GM19452 (cell line): ENCODE data around the gene EGF.
A peak's percentile ranks its signal among the peaks of the same experiment; 100 is the strongest.
"Not testable (repeated sequence)": the region's sequence is repeated elsewhere in the genome, so short reads cannot be mapped to it uniquely, and the experiment has no call there.

ENCODE experiments used
- ATAC-seq: cut with Tn5 transposase; IDR thresholded peaks from one replicate; pipeline ENCODE4 v1.9.1; 2021; ENCODE audit not compliant: unreplicated experiment

The EGF gene

DNA sequence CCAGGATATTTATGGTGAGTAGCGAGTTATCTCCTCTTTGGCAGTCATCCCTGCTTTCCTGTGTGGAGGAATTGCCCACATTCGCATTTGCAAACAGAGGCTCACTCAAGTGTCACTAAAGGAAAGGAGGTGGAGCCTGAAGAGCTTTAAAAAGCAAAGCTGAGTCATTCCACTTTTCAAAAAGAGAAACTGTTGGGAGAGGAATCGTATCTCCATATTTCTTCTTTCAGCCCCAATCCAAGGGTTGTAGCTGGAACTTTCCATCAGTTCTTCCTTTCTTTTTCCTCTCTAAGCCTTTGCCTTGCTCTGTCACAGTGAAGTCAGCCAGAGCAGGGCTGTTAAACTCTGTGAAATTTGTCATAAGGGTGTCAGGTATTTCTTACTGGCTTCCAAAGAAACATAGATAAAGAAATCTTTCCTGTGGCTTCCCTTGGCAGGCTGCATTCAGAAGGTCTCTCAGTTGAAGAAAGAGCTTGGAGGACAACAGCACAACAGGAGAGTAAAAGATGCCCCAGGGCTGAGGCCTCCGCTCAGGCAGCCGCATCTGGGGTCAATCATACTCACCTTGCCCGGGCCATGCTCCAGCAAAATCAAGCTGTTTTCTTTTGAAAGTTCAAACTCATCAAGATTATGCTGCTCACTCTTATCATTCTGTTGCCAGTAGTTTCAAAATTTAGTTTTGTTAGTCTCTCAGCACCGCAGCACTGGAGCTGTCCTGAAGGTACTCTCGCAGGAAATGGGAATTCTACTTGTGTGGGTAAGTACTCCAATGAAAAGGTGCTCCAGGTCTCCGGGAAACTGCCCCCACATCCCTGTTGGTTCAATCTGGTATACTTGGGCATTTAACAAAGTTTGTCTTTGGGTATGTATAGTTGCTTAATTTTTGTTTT, at the start of gene EGF:
Gene EGF, plus strand, starts transcription at position 178 of the 890 bp plus-strand sequence. Its CDS starts 453 bp downstream, at position 631.
- no peak for ATAC-seq

DNA sequence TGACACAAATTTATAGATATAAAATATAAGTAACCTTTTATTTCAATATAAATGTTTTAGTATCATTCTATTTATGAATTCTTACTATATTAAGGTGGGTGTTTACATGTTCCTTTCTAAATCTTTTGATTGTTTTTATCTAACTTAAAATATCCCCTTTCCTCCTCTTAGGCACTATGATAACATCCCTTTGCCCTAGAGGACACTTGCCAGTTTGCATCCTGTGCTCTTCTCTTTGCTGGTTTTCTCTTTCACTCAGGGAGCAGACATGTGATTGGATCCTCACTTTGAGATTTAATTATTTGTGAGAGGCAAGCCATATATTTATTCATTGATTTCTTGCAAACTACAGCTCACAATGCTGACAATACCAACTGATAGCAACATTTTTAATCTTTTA, 48.5 kb upstream of the EGF start:
- ATAC-seq, result no peak

- no peak for ATAC-seq
Observed at GRCh38 chr4:109870061-109870460, 42.6 kb upstream of the EGF start.

- ATAC-seq, result no peak
Observed at GRCh38 chr4:109872065-109872464, 40.6 kb upstream of the EGF start.

GRCh38 chr4:109872950-109873656, 39.6 kb upstream of the EGF start:
- ATAC-seq, result no peak

DNA sequence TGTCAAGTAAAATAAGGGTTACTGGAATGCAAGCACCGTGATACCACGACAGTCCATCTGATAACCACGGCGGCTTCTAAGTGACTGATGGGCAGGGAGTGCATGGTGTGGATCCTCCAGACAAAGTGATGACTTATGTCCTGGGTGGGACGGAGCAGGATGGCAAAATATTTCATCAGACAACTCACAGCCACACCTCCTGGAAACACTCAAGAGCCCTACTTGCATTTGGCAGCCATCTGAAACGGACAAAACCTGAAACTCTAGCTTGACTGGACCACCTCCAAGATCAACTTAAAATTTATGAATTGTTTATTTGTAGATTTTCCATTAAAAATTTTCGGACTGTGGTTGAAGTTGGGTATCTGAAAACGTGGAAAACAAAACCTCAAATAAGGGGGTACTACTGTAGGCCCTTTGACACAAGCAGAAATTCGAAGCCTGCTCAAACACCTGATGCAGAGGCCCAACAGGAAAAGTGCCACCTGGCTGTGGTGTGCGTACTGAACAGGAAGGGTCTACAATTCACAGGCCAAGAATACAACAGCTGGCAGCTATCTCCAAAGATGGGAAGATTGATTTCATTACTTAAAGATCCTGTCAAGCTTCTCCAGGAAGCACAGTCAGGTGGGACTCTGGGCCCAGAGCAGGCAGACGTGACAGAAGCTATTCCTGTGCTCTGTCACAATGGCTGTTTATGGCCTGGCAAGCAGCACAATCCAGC, 38.7 kb upstream of the EGF start:
- ATAC-seq, result no peak

- no peak for ATAC-seq
Observed at GRCh38 chr4:109875106-109875505, 37.6 kb upstream of the EGF start.

DNA sequence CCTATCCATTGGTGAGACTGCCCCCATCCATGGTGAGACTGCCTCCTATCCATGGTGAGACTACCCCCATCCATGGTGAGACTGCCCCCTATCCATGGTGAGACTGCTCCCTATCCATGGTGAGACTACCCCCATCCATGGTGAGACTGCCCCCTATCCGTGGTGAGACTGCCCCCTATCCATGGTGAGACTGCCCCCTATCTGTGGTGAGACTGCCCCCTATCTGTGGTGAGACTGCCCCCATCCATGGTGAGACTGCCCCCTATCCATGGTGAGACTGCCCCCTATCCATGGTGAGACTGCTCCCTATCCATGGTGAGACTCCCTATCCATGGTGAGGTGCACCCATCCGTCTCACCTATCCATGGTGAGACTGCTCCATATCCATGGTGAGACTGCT, 37.1 kb upstream of the EGF start:
- ATAC-seq, result not testable (repeated sequence)

DNA sequence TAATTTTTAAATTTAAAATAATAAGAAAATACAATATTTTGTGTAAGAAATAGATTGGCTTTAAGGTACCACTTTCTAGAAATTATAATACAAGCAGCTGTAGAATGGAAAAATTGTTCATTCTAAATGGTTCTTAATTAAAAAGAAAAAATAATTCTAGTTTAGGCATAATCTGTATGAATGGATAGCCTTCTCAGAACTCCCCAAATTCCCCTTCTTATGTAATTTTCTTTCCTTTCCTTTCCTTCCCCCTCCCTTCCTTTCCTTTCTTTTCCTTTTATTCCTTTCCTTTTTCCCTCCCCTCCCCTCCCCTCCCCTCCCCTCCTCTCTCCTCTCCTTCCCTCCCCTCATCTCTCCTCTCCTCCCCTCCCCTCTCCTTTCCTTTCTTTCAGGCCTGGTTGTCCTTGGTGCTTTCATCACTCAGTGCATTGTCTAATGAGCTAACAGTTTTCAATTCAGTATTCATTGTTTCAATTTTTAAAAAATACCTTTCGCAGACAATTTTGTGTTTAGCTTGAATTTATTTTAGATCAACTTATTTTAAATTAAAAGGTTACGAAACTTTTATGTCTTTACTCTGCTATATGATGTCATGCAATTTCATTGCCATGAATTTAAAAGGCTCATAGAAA, 35.9 kb upstream of the EGF start:
- no peak for ATAC-seq

- peak; percentile 84 for ATAC-seq
Observed at GRCh38 chr4:109877400-109877799, 35.3 kb upstream of the EGF start.

DNA sequence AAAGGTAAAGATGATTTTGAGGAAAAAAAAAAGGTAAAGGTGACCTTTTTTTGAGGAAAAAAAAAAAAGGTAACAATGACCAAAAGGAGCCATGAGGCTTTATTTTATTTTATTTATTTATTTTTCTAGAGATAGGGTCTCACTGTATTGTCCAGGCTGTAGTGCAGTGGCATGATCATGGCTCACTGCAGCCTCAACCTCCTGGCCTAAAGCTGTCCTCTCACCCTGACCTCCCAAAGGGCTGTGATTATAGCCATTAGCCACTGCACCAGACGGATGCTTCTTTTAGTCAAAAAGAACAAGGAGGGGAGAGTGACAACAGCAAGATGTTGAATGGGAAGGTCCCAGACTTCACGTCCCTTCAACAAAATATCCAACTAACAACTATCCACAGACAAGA, 34.3 kb upstream of the EGF start:
- no peak for ATAC-seq

DNA sequence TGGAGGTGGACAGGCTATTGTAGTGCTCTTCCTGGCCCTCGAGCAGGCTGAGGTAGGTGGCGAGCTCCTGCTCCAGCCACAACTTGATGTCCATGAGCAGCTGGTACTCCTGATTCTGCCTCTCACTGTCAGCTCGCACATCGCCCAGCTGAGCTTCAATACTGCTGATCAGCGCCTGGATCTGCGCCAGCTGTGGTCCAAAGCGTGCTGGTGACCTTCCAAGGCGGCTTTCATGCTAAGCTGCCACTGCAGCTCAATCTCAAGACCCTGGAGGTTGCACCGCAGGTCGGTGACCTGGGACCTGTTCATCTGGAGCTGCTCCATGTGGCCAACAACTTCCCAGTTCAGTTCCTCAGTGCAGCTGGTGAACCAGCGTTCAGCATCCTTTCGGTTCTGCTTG, 33.6 kb upstream of the EGF start:
- no peak for ATAC-seq

GRCh38 chr4:109879636-109880314, 32.9 kb upstream of the EGF start:
- no peak for ATAC-seq

DNA sequence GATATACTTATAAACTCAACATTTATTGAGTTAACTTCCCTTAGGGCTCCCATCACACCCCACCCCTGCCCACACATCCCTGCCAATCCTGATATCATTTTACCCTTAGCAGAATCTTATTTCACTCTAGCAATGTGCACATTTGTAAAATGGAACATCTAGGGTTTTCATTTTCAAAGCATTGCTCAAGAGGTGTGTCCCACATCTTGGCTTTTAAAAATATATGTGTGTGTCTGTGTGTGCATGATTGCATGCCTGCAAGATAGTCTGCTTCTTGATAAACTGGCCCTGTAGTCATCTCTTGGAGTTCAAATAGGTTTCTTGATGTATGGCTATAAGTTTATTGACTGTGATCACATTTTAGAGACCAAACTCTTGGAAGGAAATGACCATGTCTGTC, 26.4 kb upstream of the EGF start:
- ATAC-seq, result no peak

GRCh38 chr4:109887071-109887470, 25.6 kb upstream of the EGF start:
- no peak for ATAC-seq

GRCh38 chr4:109890076-109890475, 22.6 kb upstream of the EGF start:
- no peak for ATAC-seq

GRCh38 chr4:109902559-109903251, 10.0 kb upstream of the EGF start:
- ATAC-seq, result no peak

DNA sequence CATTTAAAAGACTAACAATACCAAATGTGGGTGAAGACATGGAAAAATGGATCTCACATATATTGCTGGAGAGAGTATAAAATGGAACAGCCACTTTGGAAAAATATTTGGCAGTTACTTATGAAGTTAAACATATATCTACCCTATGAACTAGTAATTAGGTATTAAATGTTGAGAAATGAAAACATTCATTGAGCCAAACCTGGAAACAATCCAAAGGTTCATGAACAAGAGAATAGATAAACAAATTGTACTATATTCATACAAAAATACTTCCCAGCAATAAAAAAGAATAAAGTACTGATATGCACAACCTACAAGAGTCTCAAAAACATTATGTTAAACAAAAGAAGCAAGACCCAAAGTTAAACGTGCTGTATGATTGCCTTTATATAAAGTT, 4.0 kb upstream of the EGF start:
- no peak for ATAC-seq

DNA sequence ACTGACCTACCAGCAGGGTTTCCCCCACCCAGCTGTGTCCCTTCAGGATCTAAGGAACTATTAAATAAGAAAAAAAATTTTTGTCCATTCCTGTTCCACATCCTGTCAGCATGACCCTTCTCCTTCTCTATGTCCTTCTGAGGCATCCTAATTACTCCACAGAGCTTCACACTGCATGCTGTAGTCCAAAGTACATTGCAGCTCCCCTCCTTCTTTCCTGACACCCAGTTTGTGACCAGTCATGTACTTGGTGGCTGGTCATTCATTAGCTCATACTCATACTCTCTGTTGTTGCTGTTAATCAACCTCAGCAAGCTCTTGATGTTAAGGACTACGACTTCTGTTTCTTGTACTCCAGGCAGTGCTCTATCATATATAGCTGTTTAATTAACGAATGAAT, 2.4 kb upstream of the EGF start:
- no peak for ATAC-seq

GRCh38 chr4:109913596-109914241, 1.0 kb downstream of the EGF start:
- ATAC-seq, result no peak
